WTC11 (cell line): ENCODE data around the gene DNMT3A. TPM values are rescaled to one million over a fixed set of nuclear protein-coding genes. Genes with fewer than 3 reads are reported as not detected.

Experiments used
- ATAC-seq: fragments of 200-7000 bp; cut with Tn5 transposase; 2 replicates; pipeline ENCODE4 v1.10.0; 2021; ENCODE audit warnings: mild to moderate bottlenecking, moderate library complexity
- CTCF ChIA-PET: fragments of 300-600 bp; sonication (Branson Sonifier 250); formaldehyde crosslinking; loops from one replicate; lab custom pipeline; 2021; ENCODE audit warnings: antibody characterized with exemption; lab: Charles Lee
- POLR2A ChIA-PET: fragments of 350-600 bp; sonication (Branson Sonifier 250); formaldehyde crosslinking; loops from one replicate; lab custom pipeline; 2021; ENCODE audit warnings: antibody characterized with exemption; lab: Charles Lee
- DNase-seq: peaks from one replicate; pipeline ENCODE4 v3.0.0; 2021; ENCODE audit warnings: low spot score
- H3K27ac Mint-ChIP-seq: 2 replicates; pipeline ENCODE4 v1.8.0; 2021; ENCODE audit warnings: mixed read lengths
- H3K27me3 Mint-ChIP-seq: 2 replicates; pipeline ENCODE4 v1.8.0; 2021; ENCODE audit warnings: low read depth, mild to moderate bottlenecking, moderate library complexity, mixed read lengths
- H3K36me3 Mint-ChIP-seq: 2 replicates; pipeline ENCODE4 v1.8.0; 2021; ENCODE audit warnings: mixed read lengths
- H3K4me1 Mint-ChIP-seq: 2 replicates; pipeline ENCODE4 v1.8.0; 2022; ENCODE audit warnings: mixed read lengths
- H3K4me3 Mint-ChIP-seq: 2 replicates; pipeline ENCODE4 v1.8.0; 2021; ENCODE audit warnings: mild to moderate bottlenecking, moderate library complexity, mixed read lengths
- H3K9me3 Mint-ChIP-seq: 2 replicates; pipeline ENCODE4 v1.8.0; 2021; ENCODE audit warnings: mixed read lengths
- AFF4 ChIP-seq: sonication (generic); formaldehyde crosslinking; IDR thresholded peaks from 2 replicates; pipeline ENCODE4 v1.8.1; 2023; ENCODE audit warnings: mild to moderate bottlenecking, missing genetic modification reagents, borderline replicate concordance
- ATF1 ChIP-seq: sonication (generic); formaldehyde crosslinking; IDR thresholded peaks from 2 replicates; pipeline ENCODE4 v1.8.1; 2023; ENCODE audit warnings: mild to moderate bottlenecking, moderate library complexity, missing genetic modification reagents
- GRHL2 ChIP-seq: fragments of 250-450 bp; sonication (Bioruptor Pico); IDR thresholded peaks from 2 replicates; pipeline ENCODE4 v1.8.0; 2022; ENCODE audit warnings: mild to moderate bottlenecking, moderate library complexity; ENCODE audit not compliant: insufficient replicate concordance, severe bottlenecking
- JUN ChIP-seq: sonication (generic); formaldehyde crosslinking; IDR thresholded peaks from 2 replicates; pipeline ENCODE4 v1.8.0; 2023; ENCODE audit warnings: mild to moderate bottlenecking, missing genetic modification reagents
- KAT7 ChIP-seq: sonication (generic); formaldehyde crosslinking; IDR thresholded peaks from 2 replicates; pipeline ENCODE4 v1.8.1; 2023; ENCODE audit warnings: missing genetic modification reagents, mild to moderate bottlenecking, borderline replicate concordance
- MLX ChIP-seq: sonication (generic); formaldehyde crosslinking; IDR thresholded peaks from 2 replicates; pipeline ENCODE4 v1.8.1; 2023; ENCODE audit warnings: mild to moderate bottlenecking, missing genetic modification reagents, moderate library complexity
- MXD4 ChIP-seq: fragments of 250-450 bp; sonication (Bioruptor Pico); IDR thresholded peaks from 2 replicates; pipeline ENCODE4 v1.8.0; 2021; ENCODE audit warnings: mild to moderate bottlenecking, moderate library complexity, borderline replicate concordance
- NR1H2 ChIP-seq: sonication (generic); formaldehyde crosslinking; IDR thresholded peaks from 2 replicates; pipeline ENCODE4 v1.9.0; 2021; ENCODE audit warnings: mild to moderate bottlenecking, moderate library complexity, missing genetic modification reagents
- NR3C1 ChIP-seq: sonication (generic); formaldehyde crosslinking; conservative IDR thresholded peaks from 2 replicates; pipeline ENCODE4 v1.8.1; 2023; ENCODE audit warnings: low read depth, mild to moderate bottlenecking, missing genetic modification reagents
- RELA ChIP-seq: sonication (generic); formaldehyde crosslinking; IDR thresholded peaks from 2 replicates; pipeline ENCODE4 v1.8.1; 2022; ENCODE audit warnings: missing genetic modification reagents, mild to moderate bottlenecking, borderline replicate concordance
- USF1 ChIP-seq: sonication (generic); formaldehyde crosslinking; IDR thresholded peaks from 2 replicates; pipeline ENCODE4 v1.8.0; 2022; ENCODE audit warnings: mild to moderate bottlenecking, missing genetic modification reagents
- ZMAT4 ChIP-seq: fragments of 250-450 bp; sonication (Bioruptor Pico); IDR thresholded peaks from 2 replicates; pipeline ENCODE4 v1.9.0; 2021; ENCODE audit warnings: mild to moderate bottlenecking
- ZNF121 ChIP-seq: sonication (generic); formaldehyde crosslinking; IDR thresholded peaks from 2 replicates; pipeline ENCODE4 v1.8.0; 2023; ENCODE audit warnings: missing genetic modification reagents
- ZNF232 ChIP-seq: sonication (generic); formaldehyde crosslinking; IDR thresholded peaks from 2 replicates; pipeline ENCODE4 v1.8.0; 2022; ENCODE audit warnings: mild to moderate bottlenecking, missing genetic modification reagents
- ZNF263 ChIP-seq: sonication (generic); formaldehyde crosslinking; IDR thresholded peaks from 2 replicates; pipeline ENCODE4 v1.8.1; 2022; ENCODE audit warnings: low read depth, mild to moderate bottlenecking, moderate library complexity, missing genetic modification reagents
- ZNF281 ChIP-seq: sonication (generic); formaldehyde crosslinking; IDR thresholded peaks from 2 replicates; pipeline ENCODE4 v1.8.0; 2023; ENCODE audit warnings: mild to moderate bottlenecking, missing genetic modification reagents
- total RNA-seq: library from RNA; stranded (reverse); gene quantifications from 3 replicates; pipeline ENCODE4 v1.2.3, GENCODE V29; 2021

DNMT3A gene
- total RNA-seq, 1 experiment from 2014 or later = 154 TPM

GRCh38 chr2:25355270-25355669 lies 13.5 kb upstream of the DNMT3A start:
- no peak for ATAC-seq
- H3K27ac Mint-ChIP-seq = no peak overlapping the region
- CTCF ChIA-PET = no interaction called here
- TF ChIP-seq ZNF121 (no peak), NR3C1 (CRISPR knock-in tag) (no peak), ATF1 (no peak), NR1H2 (CRISPR knock-in tag) (no peak), JUN (no peak), ZMAT4 (no peak), AFF4 (CRISPR knock-in tag) (no peak), ZNF263 (CRISPR knock-in tag) (no peak), GRHL2 (CRISPR knock-in tag) (no peak), ZNF281 (CRISPR knock-in tag) (no peak), ZNF232 (CRISPR knock-in tag) (no peak)
- TF ChIP-seq, all 79 proteins: peak for 0
- no peak for DNase-seq
- Mint-ChIP-seq H3K27me3 (peaks cover 38% of the 10 kb centered on the region), H3K36me3 (no peaks in the 10 kb centered on the region), H3K4me1 (no peaks in the 10 kb centered on the region), H3K9me3 (0 out of 2 replicates have a peak, but pooled peaks cover 7% of the 10 kb centered on the region), H3K4me3 (no peak overlapping the region)
- POLR2A ChIA-PET = no interaction called here

GRCh38 chr2:25354116-25354515 lies 12.4 kb upstream of the DNMT3A start:
- ChIA-PET CTCF (interaction anchor here (1.0 to 7.5 kb wide), 3 partner anchors 8 to 77 kb away, joined by 3 to 69 read pairs (median 5); no protein-coding TSS in a partner anchor), POLR2A (no interaction called here)
- Mint-ChIP-seq H3K9me3 (0 out of 2 replicates have a peak, but pooled peaks cover 7% of the 10 kb centered on the region), H3K27ac (no peak overlapping the region), H3K4me1 (no peaks in the 10 kb centered on the region), H3K27me3 (peaks cover 31% of the 10 kb centered on the region), H3K4me3 (no peak overlapping the region), H3K36me3 (no peaks in the 10 kb centered on the region)
- TF ChIP-seq RELA (CRISPR knock-in tag) (no peak), KAT7 (CRISPR knock-in tag) (no peak), MLX (no peak), MXD4 (CRISPR knock-in tag) (no peak), JUN (no peak), USF1 (CRISPR knock-in tag) (no peak)
- ATAC-seq (no peak), DNase-seq (no peak)
